OCI-LY7 (cell line): ENCODE results near the gene GHRHR. TPM values are rescaled to one million over a fixed set of nuclear protein-coding genes. Genes with fewer than 3 reads are reported as not detected.
A peak's percentile ranks its signal among the peaks of the same experiment; 100 is the strongest.

ENCODE experiments used
- BruUV-seq: library from RNA; stranded (reverse); fragments of 400-500 nt; replicated peaks from 2 replicates; lab custom pipeline; 2021; lab: Mats Ljungman, UMichigan
- CTCF ChIA-PET: fragments of 300-600 bp; sonication (Branson Sonifier 250); formaldehyde crosslinking; loops from one replicate; lab custom pipeline; 2022; ENCODE audit warnings: antibody characterized with exemption; ENCODE audit not compliant: unreplicated experiment; lab: Charles Lee
- POLR2A ChIA-PET: fragments of 300-600 bp; sonication (Branson Sonifier 250); formaldehyde crosslinking; loops from one replicate; lab custom pipeline; 2022; ENCODE audit warnings: antibody characterized with exemption; lab: Charles Lee
- DNase-seq: peaks from one replicate; pipeline ENCODE4 v3.0.0-alpha.2; 2015; ENCODE audit warnings: low spot score
- H2AFZ ChIP-seq: fragments of 200-600 bp; sonication (generic), shearing (Covaris generic); 2 replicates; pipeline ENCODE4 v1.6.1; 2014; ENCODE audit warnings: mild to moderate bottlenecking, antibody characterized with exemption, low read length, moderate library complexity
- H3K27ac ChIP-seq: fragments of 200-600 bp; sonication (generic); 2 replicates; pipeline ENCODE4 v1.5.1; 2014; ENCODE audit warnings: mixed run types, low read depth, mild to moderate bottlenecking, moderate library complexity, low read length, inconsistent platforms; ENCODE audit not compliant: poor library complexity, severe bottlenecking
- H3K36me3 ChIP-seq: fragments of 200-600 bp; sonication (generic); 2 replicates; pipeline ENCODE4 v1.6.1; 2014; ENCODE audit warnings: mild to moderate bottlenecking, antibody characterized with exemption, low read length, moderate library complexity, mixed read lengths; ENCODE audit not compliant: insufficient read depth
- H3K4me1 ChIP-seq: fragments of 200-600 bp; sonication (generic); 2 replicates; pipeline ENCODE4 v1.5.1; 2014; ENCODE audit warnings: mild to moderate bottlenecking, low read length; ENCODE audit not compliant: insufficient read depth, poor library complexity, severe bottlenecking
- H3K4me2 ChIP-seq: fragments of 200-600 bp; sonication (generic); 2 replicates; pipeline ENCODE4 v1.6.1; 2014; ENCODE audit warnings: mild to moderate bottlenecking, low read length
- H3K4me3 ChIP-seq: fragments of 200-600 bp; sonication (generic); 2 replicates; pipeline ENCODE4 v1.5.1; 2014; ENCODE audit warnings: mild to moderate bottlenecking, low read depth, low read length; ENCODE audit not compliant: poor library complexity, severe bottlenecking
- H3K79me2 ChIP-seq: fragments of 200-600 bp; sonication (generic); 2 replicates; pipeline ENCODE4 v1.6.1; 2016; ENCODE audit warnings: low read depth, mild to moderate bottlenecking, low read length, moderate library complexity, mixed read lengths; ENCODE audit not compliant: insufficient read depth
- H3K9me2 ChIP-seq: fragments of 200-600 bp; sonication (generic); 2 replicates; pipeline ENCODE4 v1.6.1; 2016; ENCODE audit warnings: mild to moderate bottlenecking, low read length, mixed read lengths; ENCODE audit not compliant: insufficient read depth
- H3K9me3 ChIP-seq: fragments of 200-600 bp; sonication (generic); 2 replicates; pipeline ENCODE4 v1.6.1; 2014; ENCODE audit warnings: mild to moderate bottlenecking, mixed run types, low read length, mixed read lengths
- H4K20me1 ChIP-seq: fragments of 200-600 bp; sonication (generic); 2 replicates; pipeline ENCODE4 v1.6.1; 2014; ENCODE audit warnings: mild to moderate bottlenecking, antibody characterized with exemption, low read length, moderate library complexity, mixed read lengths; ENCODE audit not compliant: insufficient read depth
- CTCF ChIP-seq: fragments of 200-600 bp; sonication (generic); conservative IDR thresholded peaks from 2 replicates; pipeline ENCODE4 v1.5.1; 2014; ENCODE audit warnings: mild to moderate bottlenecking, antibody characterized with exemption, low read length, moderate library complexity, mixed read lengths
- EZH2phosphoT487 ChIP-seq: fragments of 200-600 bp; sonication (generic); IDR thresholded peaks from 2 replicates; pipeline ENCODE4 v1.6.1; 2018; ENCODE audit warnings: low read depth, borderline replicate concordance, mild to moderate bottlenecking, mixed run types, antibody characterized with exemption, low read length, moderate library complexity, mixed read lengths
- intact Hi-C: fragments of 100-400 bp; cut with micrococcal nuclease; formaldehyde crosslinking; loops from one replicate; pipeline ENCODE4 v1.10.0; 2022; ENCODE audit not compliant: unreplicated experiment
- total RNA-seq, 2 experiments: library from RNA; depleted of rRNA in 1 of 2; stranded (reverse); fragments of >200 nt in 1 of 2; shearing (Covaris generic) in 1 of 2; gene quantifications; 2 replicates each; pipeline ENCODE4 v1.2.3, GENCODE V29; 2014 to 2022

The GHRHR gene
- total RNA-seq, 2 experiments from 2014 or later: not detected

GRCh38 chr7:30938435-30939316 lies 25.1 kb upstream of the GHRHR start:
- H3K27ac ChIP-seq: no peak overlapping the region
- ChIA-PET POLR2A (interaction anchor here (0.6 to 1.8 kb wide), 5 partner anchors 14 to 61 kb away, joined by 3 to 6 read pairs (median 3); no protein-coding TSS in a partner anchor), CTCF (interaction anchor here (0.5 to 0.8 kb wide), 5 partner anchors 14 to 54 kb away, joined by 3 to 4 read pairs (median 3); no protein-coding TSS in a partner anchor)
- no peaks in the 10 kb centered on the region for H3K9me3 ChIP-seq
- H2AFZ ChIP-seq: no peak overlapping the region
- no peaks in the 10 kb centered on the region for H3K36me3 ChIP-seq
- intact Hi-C loops: loop anchor here (1.0 to 5.0 kb wide), 3 partner anchors 36 to 184 kb away; no protein-coding TSS in a partner anchor
- no peaks in the 10 kb centered on the region for H3K4me1 ChIP-seq
- peak; percentile 87 for TF ChIP-seq CTCF
- no peak for TF ChIP-seq EZH2phosphoT487
- H4K20me1 ChIP-seq: no peaks in the 10 kb centered on the region
- H3K9me2 ChIP-seq: no peaks in the 10 kb centered on the region
- BruUV-seq: no TSS peak
- no peak overlapping the region for H3K4me2 ChIP-seq
- no peak overlapping the region for H3K4me3 ChIP-seq
- no peaks in the 10 kb centered on the region for H3K79me2 ChIP-seq
- DNase-seq: peak; percentile 67

- no peak overlapping the region for H3K4me2 ChIP-seq
- no peaks in the 10 kb centered on the region for H3K36me3 ChIP-seq
- no peak for DNase-seq
- H3K9me3 ChIP-seq: no peaks in the 10 kb centered on the region
- no peaks in the 10 kb centered on the region for H3K9me2 ChIP-seq
- CTCF ChIA-PET: no interaction called here
- H4K20me1 ChIP-seq: no peaks in the 10 kb centered on the region
- no peaks in the 10 kb centered on the region for H3K79me2 ChIP-seq
- no peak overlapping the region for H3K27ac ChIP-seq
- intact Hi-C loops: no loop called here
- H3K4me3 ChIP-seq: no peak overlapping the region
- H2AFZ ChIP-seq: no peak overlapping the region
- POLR2A ChIA-PET: no interaction called here
- no peaks in the 10 kb centered on the region for H3K4me1 ChIP-seq
- TF ChIP-seq EZH2phosphoT487: no peak
- TF ChIP-seq CTCF: no peak
- BruUV-seq: no TSS peak
These were observed 22.0 kb upstream of the GHRHR start for GRCh38 chr7:30941582-30942323.
